IgD-negative memory B cell (primary cell): Measurements from ENCODE around the gene C5orf22. TPM values are rescaled to one million over a fixed set of nuclear protein-coding genes. Genes with fewer than 3 reads are reported as not detected.
"Not testable (repeated sequence)": the region's sequence is repeated elsewhere in the genome, so short reads cannot be mapped to it uniquely, and the experiment has no call there.

ENCODE experiments used
- H3K27ac Mint-ChIP-seq, 3 donors: one replicate each; pipeline ENCODE4 v1.8.0; 2020 to 2022; ENCODE audit warnings: mild to moderate bottlenecking in 3 of 3, mixed read lengths in 3 of 3, moderate library complexity in 1 of 3
- H3K27me3 Mint-ChIP-seq: one replicate; pipeline ENCODE4 v1.8.0; 2021; ENCODE audit warnings: mixed read lengths
- H3K36me3 Mint-ChIP-seq: one replicate; pipeline ENCODE4 v1.8.0; 2020; ENCODE audit warnings: mild to moderate bottlenecking, mixed read lengths
- H3K4me1 Mint-ChIP-seq, 3 donors: one replicate each; pipeline ENCODE4 v1.8.0; 2020 to 2022; ENCODE audit warnings: mixed read lengths in 3 of 3, mild to moderate bottlenecking in 1 of 3
- H3K4me3 Mint-ChIP-seq, 4 donors: one replicate each; pipeline ENCODE4 v1.8.0; 2020 to 2022; ENCODE audit warnings: mild to moderate bottlenecking in 4 of 4, mixed read lengths in 4 of 4, moderate library complexity in 3 of 4
- H3K9me3 Mint-ChIP-seq, 3 donors: one replicate each; pipeline ENCODE4 v1.8.0; 2020 to 2021; ENCODE audit warnings: mixed read lengths in 3 of 3, mild to moderate bottlenecking in 1 of 3
- polyA plus RNA-seq: library from polyadenylated mRNA; unstranded; fragments of 300-500 nt; fragmentation: Illumina TruSeq; gene quantifications from one replicate; pipeline ENCODE4 v1.2.3, GENCODE V29; 2021

The C5orf22 gene
- polyA plus RNA-seq, 1 donor from 2014 or later = 16.7 TPM

GRCh38 chr5:31573494-31574142, 41.5 kb downstream of the C5orf22 start:
- H3K27ac Mint-ChIP-seq = no peak overlapping the region
- peaks cover 0 to 2% (median 0%) of the 10 kb centered on the region in 3 donors for H3K4me1 Mint-ChIP-seq
- H3K27me3 Mint-ChIP-seq = peaks cover 20% of the 10 kb centered on the region
- no peak overlapping the region for H3K4me3 Mint-ChIP-seq
- no peaks in the 10 kb centered on the region for H3K9me3 Mint-ChIP-seq
- no peaks in the 10 kb centered on the region for H3K36me3 Mint-ChIP-seq

GRCh38 chr5:31574772-31575171, 42.7 kb downstream of the C5orf22 start:
- peaks cover 20% of the 10 kb centered on the region for H3K27me3 Mint-ChIP-seq
- no peak overlapping the region for H3K27ac Mint-ChIP-seq
- H3K4me1 Mint-ChIP-seq = peaks cover 0 to 2% (median 0%) of the 10 kb centered on the region in 3 donors
- H3K36me3 Mint-ChIP-seq = no peaks in the 10 kb centered on the region
- no peak overlapping the region for H3K4me3 Mint-ChIP-seq
- H3K9me3 Mint-ChIP-seq = no peaks in the 10 kb centered on the region

- H3K4me3 Mint-ChIP-seq = no peak overlapping the region
- H3K9me3 Mint-ChIP-seq = no peaks in the 10 kb centered on the region
- H3K27me3 Mint-ChIP-seq = peaks cover 9% of the 10 kb centered on the region
- H3K27ac Mint-ChIP-seq = no peak overlapping the region
- no peaks in the 10 kb centered on the region for H3K36me3 Mint-ChIP-seq
- H3K4me1 Mint-ChIP-seq = peaks cover 0 to 1% (median 0%) of the 10 kb centered on the region in 3 donors
Observed at GRCh38 chr5:31577438-31577837, 45.3 kb downstream of the C5orf22 start.

- no peak overlapping the region for H3K27ac Mint-ChIP-seq
Observed at GRCh38 chr5:31579558-31579957, 47.5 kb downstream of the C5orf22 start.

GRCh38 chr5:31581498-31582099, 49.5 kb downstream of the C5orf22 start:
- no peaks in the 10 kb centered on the region for H3K9me3 Mint-ChIP-seq
- no peaks in the 10 kb centered on the region for H3K4me1 Mint-ChIP-seq
- no peak overlapping the region for H3K27ac Mint-ChIP-seq
- no peaks in the 10 kb centered on the region for H3K36me3 Mint-ChIP-seq
- no peak overlapping the region for H3K4me3 Mint-ChIP-seq
- peaks cover 9% of the 10 kb centered on the region for H3K27me3 Mint-ChIP-seq

More at GRCh38 chr5:31579558-31579957, 47.5 kb downstream of the C5orf22 start:
- peaks cover 13% of the 10 kb centered on the region for H3K27me3 Mint-ChIP-seq
- no peaks in the 10 kb centered on the region for H3K36me3 Mint-ChIP-seq
- H3K4me1 Mint-ChIP-seq = no peaks in the 10 kb centered on the region
- no peak overlapping the region for H3K4me3 Mint-ChIP-seq
- no peaks in the 10 kb centered on the region for H3K9me3 Mint-ChIP-seq

- Mint-ChIP-seq H3K27ac (no peak overlapping the region), H3K9me3 (no peaks in the 10 kb centered on the region), H3K4me1 (no peaks in the 10 kb centered on the region), H3K27me3 (peaks cover 12% of the 10 kb centered on the region), H3K36me3 (no peaks in the 10 kb centered on the region), H3K4me3 (no peak overlapping the region)
Observed at GRCh38 chr5:31583129-31583528, 51.0 kb downstream of the C5orf22 start.

- Mint-ChIP-seq H3K9me3 (no peaks in the 10 kb centered on the region), H3K36me3 (no peaks in the 10 kb centered on the region), H3K4me3 (no peak overlapping the region), H3K27ac (no peak overlapping the region), H3K4me1 (no peaks in the 10 kb centered on the region), H3K27me3 (peaks cover 12% of the 10 kb centered on the region)
Observed at GRCh38 chr5:31585166-31585894, 53.2 kb downstream of the C5orf22 start.

- Mint-ChIP-seq H3K27me3 (peaks cover 12% of the 10 kb centered on the region), H3K4me3 (no peak overlapping the region), H3K4me1 (no peaks in the 10 kb centered on the region), H3K27ac (no peak overlapping the region), H3K9me3 (no peaks in the 10 kb centered on the region), H3K36me3 (no peaks in the 10 kb centered on the region)
Observed at GRCh38 chr5:31585895-31586270, 53.8 kb downstream of the C5orf22 start.

- Mint-ChIP-seq H3K27ac (no peak overlapping the region), H3K27me3 (peaks cover 8% of the 10 kb centered on the region), H3K4me3 (no peak overlapping the region), H3K4me1 (no peaks in the 10 kb centered on the region), H3K36me3 (no peaks in the 10 kb centered on the region), H3K9me3 (no peaks in the 10 kb centered on the region)
Observed at GRCh38 chr5:31587546-31587945, 55.4 kb downstream of the C5orf22 start.

GRCh38 chr5:31593665-31594064, 61.6 kb downstream of the C5orf22 start:
- no peak overlapping the region for H3K27ac Mint-ChIP-seq
- peaks cover 3% of the 10 kb centered on the region for H3K27me3 Mint-ChIP-seq
- peaks cover 0 to 3% (median 3%) of the 10 kb centered on the region in 3 donors for H3K4me1 Mint-ChIP-seq
- H3K36me3 Mint-ChIP-seq = no peaks in the 10 kb centered on the region
- no peaks in the 10 kb centered on the region for H3K9me3 Mint-ChIP-seq
- no peak overlapping the region for H3K4me3 Mint-ChIP-seq

GRCh38 chr5:31596354-31596753, 64.3 kb downstream of the C5orf22 start:
- Mint-ChIP-seq H3K4me1 (peaks cover 1 to 8% (median 6%) of the 10 kb centered on the region in 3 donors), H3K4me3 (no peak overlapping the region), H3K9me3 (peaks cover 0 to 3% (median 0%) of the 10 kb centered on the region in 3 donors), H3K27ac (no peak overlapping the region), H3K27me3 (peaks cover 3% of the 10 kb centered on the region), H3K36me3 (no peaks in the 10 kb centered on the region)

GRCh38 chr5:31598640-31599611, 66.8 kb downstream of the C5orf22 start:
- Mint-ChIP-seq H3K27me3 (peaks cover 8% of the 10 kb centered on the region), H3K4me1 (peaks cover 1 to 8% (median 6%) of the 10 kb centered on the region in 3 donors), H3K4me3 (no peak overlapping the region), H3K9me3 (peaks cover 0 to 6% (median 0%) of the 10 kb centered on the region in 3 donors), H3K27ac (no peak overlapping the region), H3K36me3 (no peaks in the 10 kb centered on the region)

GRCh38 chr5:31602305-31602704, 70.2 kb downstream of the C5orf22 start:
- H3K4me3 Mint-ChIP-seq, H3K9me3 Mint-ChIP-seq, H3K27ac Mint-ChIP-seq, H3K36me3 Mint-ChIP-seq, H3K27me3 Mint-ChIP-seq, H3K4me1 Mint-ChIP-seq: not testable (repeated sequence)

- H3K4me1 Mint-ChIP-seq = peaks cover 0 to 1% (median 0%) of the 10 kb centered on the region in 3 donors
- H3K27me3 Mint-ChIP-seq = peaks cover 7% of the 10 kb centered on the region
- no peaks in the 10 kb centered on the region for H3K36me3 Mint-ChIP-seq
- no peak overlapping the region for H3K4me3 Mint-ChIP-seq
- H3K9me3 Mint-ChIP-seq = peaks cover 0 to 6% (median 0%) of the 10 kb centered on the region in 3 donors
- H3K27ac Mint-ChIP-seq = no peak overlapping the region
Observed at GRCh38 chr5:31604240-31604639, 72.1 kb downstream of the C5orf22 start.
